GM18517 (cell line): ENCODE results near the gene NNMT.

Experiments
- ATAC-seq: cut with Tn5 transposase; IDR thresholded peaks from one replicate; pipeline ENCODE4 v1.9.1; 2021; ENCODE audit warnings: mild to moderate bottlenecking, moderate library complexity; ENCODE audit not compliant: unreplicated experiment

The NNMT gene

DNA sequence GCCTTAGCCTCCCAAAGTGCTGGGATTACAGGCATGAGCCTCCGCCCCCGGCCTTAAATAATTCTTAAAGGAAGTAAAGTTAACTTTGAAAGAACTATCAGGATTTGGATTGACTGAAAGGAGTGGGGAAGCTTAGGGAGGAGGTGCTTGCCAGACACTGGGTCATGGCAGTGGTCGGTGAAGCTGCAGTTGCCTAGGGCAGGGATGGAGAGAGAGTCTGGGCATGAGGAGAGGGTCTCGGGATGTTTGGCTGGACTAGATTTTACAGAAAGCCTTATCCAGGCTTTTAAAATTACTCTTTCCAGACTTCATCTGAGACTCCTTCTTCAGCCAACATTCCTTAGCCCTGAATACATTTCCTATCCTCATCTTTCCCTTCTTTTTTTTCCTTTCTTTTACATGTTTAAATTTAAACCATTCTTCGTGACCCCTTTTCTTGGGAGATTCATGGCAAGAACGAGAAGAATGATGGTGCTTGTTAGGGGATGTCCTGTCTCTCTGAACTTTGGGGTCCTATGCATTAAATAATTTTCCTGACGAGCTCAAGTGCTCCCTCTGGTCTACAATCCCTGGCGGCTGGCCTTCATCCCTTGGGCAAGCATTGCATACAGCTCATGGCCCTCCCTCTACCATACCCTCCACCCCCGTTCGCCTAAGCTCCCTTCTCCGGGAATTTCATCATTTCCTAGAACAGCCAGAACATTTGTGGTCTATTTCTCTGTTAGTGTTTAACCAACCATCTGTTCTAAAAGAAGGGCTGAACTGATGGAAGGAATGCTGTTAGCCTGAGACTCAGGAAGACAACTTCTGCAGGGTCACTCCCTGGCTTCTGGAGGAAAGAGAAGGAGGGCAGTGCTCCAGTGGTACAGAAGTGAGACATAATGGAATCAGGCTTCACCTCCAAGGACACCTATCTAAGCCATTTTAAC is at the start of gene NNMT:
NNMT (plus strand) TSS at position 724 of the 929 bp plus-strand sequence; CDS start at position 882, 158 bp downstream.
- no peak for ATAC-seq

DNA sequence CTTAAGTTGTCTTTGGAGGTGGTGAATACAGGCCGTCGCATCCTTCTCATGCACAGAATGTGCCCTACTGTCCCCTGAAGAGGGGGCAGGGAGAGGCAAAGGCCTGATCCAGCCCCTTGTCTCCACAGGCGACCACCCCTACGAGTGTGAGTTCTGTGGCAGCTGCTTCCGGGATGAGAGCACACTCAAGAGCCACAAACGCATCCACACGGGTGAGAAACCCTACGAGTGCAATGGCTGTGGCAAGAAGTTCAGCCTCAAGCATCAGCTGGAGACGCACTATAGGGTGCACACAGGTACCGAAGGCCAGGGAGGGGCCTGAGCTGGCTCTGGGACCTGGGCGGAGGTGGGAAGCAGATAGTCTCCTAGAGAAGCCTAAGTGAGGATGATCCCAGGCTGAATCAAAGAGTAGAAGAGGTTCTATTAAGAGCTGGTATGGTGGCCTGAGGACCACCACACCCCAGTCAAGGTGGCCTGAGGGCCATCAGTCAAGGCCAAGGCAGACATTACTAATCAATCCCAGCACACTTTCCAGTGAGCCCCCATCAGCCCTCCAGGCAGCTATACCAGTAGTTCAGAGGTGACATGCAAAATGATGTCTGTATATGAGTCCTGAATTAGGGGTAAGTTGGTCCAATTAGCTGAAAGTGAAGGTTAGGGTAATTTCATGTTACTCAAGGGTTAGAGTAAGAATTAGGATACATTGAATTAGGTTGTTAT is 49.0 kb upstream of the NNMT start:
- ATAC-seq = no peak

DNA sequence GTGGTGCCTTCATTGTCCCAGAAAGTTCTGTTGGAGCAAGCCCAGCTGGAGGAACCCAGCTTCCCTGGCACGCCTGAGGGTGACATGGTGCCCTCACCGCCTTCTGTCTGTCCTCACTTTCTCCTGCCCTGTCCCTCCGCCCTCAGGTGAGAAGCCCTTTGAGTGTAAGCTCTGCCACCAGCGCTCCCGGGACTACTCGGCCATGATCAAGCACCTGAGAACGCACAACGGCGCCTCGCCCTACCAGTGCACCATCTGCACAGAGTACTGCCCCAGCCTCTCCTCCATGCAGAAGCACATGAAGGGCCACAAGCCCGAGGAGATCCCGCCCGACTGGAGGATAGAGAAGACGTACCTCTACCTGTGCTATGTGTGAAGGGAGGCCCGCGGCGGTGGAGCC is 46.0 kb upstream of the NNMT start:
- no peak for ATAC-seq

DNA sequence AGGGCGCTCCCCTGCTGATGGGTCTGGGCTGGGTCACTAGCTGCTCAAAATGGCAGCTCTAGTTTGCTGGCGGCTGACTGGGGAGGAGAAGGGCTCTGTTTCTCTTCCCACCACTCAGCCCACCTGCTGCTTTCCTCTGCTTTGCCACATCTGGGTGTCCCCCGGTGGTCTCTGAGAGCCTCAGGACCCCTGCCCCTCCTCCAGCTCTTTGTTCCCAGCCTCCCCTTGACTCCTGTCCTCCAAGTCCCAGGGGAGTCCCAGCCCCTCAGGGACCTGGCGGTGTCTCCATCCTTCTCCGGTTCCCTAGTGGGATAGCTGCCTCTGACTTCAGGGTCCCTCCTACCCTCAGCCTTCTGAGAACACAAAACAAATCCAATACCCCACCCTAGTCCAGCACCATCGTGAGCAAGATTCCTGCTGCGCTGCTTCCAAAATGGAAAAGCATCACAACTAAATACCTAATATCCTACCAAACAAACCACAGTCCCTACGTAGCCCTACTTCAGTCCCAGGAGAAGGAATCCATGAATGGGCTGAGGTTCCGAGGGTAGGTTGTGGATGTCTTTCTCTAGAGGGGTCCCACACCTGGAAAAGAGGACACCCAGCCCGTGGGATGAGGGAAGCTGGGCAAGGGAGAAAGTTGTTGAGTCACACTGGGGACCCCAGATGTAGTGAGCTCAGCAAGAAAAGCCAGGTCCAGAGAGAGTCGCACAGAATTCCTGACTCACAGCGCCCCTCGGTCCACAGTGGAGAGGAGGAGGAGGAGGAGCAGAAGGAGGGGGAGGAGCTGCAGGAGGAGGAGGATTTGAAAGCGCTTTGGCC is 45.0 kb upstream of the NNMT start:
- ATAC-seq = no peak

DNA sequence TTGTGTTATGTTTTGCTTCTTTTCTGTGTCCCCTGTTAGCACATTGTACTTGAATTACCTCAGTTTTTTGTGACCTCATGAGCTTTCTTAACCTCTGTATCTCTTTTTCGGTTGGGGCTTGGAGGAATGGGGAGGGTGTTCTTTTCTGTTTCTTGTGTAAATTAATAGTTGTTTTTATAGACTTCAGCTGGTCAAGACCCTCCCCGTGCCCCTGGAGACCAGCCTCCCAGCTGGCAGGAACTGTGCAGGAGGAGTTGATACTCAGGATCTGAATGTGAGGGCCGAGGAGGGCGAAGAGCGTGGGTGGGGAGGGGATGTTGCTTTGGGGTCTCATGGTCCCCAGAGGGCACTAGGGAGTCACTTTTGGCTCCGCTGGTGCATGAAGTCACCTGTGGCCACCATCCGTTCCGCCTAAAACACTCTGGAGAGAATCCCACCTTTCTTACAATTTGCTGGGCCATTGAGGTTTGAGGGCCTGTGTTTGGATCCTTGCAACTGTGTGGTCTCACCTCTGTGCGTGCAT is 44.3 kb upstream of the NNMT start:
- no peak for ATAC-seq

DNA sequence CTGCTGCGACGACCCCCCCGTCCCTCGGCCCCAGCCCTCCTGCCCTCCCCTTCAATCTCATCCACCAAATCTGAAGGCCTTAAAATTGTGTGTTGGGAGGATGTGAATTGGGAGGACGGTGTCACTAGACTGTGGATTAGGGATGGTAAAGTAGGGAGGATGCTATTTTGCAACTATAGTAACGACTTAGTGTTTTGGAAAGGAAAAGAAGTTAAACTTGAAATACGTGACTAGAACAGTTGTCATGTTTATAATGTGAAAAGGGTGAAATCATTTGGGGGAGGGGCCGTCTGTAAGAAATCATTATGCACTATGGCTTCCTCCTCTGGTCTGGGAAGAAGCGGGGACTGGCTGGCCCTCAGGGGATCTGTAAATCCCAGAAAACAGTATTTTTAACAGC is 43.4 kb upstream of the NNMT start:
- ATAC-seq = no peak

DNA sequence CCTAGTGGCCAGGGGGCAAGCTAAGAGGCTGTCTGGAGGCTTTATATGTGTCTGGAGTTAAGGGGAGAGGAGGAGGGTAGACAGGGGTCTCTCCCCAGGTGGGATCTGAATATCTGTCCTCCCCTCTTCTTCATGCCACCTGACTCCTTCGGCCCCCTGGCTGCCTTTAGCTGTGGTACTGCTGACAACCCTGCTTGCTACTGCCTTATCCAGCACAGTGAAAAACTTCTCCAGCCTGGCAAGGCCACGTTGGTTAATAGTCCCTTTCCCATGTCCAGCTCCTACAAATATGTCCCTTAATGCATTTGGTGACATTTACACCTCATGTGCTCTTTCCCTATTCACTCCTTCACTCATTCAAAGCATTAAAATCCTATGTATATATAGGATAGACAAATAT is 42.4 kb upstream of the NNMT start:
- no peak for ATAC-seq

DNA sequence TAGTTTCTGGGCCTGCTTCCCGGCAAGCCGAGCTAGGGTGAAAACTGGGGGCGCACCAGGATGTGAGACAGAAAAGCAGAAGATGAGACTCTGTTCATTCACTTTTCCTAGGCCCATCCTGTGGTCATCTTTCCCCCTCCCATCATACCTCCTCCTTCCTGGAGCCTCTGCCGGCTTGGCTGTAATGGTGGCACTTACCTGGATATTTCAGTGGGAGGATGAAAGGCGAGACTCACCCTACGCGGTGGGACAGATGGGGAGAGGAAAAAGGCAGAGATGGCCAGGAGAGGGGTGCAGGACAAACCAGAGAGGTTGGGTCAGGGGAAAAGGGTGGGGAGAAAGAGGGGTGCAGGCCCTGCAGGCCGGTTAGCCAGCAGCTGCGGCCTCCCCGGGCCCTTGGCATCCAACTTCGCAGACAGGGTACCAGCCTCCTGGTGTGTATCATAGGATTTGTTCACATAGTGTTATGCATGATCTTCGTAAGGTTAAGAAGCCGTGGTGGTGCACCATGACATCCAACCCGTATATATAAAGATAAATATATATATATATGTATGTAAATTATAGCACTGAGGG is 41.5 kb upstream of the NNMT start:
- ATAC-seq = no peak

DNA sequence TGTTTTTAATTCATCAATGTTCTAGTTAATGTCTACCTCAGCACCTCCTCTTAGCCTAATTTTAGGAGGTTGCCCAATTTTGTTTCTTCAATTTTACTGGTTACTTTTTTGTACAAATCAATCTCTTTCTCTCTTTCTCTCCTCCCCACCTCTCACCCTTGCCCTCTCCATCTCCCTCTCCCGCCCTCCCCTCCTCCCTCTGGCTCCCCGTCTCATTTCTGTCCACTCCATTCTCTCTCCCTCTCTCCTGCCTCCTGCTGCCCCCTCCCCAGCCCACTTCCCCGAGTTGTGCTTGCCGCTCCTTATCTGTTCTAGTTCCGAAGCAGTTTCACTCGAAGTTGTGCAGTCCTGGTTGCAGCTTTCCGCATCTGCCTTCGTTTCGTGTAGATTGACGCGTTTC is 40.9 kb upstream of the NNMT start:
- no peak for ATAC-seq

DNA sequence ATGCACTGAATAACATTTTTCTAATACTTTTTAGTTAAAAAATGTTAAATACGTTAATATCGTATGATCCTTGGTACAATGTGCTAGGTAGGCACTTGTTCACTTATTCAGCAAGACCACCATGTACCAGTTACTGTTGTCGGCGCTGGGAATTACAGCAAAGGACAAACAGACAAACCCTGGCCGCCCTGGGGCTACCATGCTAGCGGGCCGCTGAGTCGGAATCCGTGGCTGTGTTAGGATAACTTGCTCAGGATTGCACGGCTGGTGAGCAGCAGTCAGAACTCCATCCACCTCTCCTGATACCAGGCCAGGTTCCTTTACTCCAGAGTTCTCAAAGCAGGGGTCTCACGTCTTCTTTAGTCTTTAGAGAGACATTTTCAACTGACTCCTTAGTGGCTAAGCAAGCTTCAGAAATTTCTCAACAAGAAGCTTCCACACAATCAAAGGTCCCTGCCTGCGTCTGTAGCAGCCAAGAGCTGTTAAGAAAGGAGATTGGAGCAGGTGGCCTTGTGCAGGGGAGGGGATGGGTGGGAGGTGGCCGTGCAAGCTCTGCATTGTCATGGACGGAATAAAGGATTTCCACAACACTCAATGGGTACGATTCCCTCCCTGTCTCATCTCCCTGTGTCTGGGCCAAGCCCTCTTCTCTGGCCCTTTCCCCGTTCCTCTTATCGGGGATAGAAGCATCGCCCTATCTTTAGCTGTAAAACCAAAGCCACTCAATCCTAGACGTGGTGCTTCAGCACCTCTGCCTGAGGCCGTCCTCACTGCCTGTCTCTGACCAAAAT is 39.8 kb upstream of the NNMT start:
- ATAC-seq = no peak

DNA sequence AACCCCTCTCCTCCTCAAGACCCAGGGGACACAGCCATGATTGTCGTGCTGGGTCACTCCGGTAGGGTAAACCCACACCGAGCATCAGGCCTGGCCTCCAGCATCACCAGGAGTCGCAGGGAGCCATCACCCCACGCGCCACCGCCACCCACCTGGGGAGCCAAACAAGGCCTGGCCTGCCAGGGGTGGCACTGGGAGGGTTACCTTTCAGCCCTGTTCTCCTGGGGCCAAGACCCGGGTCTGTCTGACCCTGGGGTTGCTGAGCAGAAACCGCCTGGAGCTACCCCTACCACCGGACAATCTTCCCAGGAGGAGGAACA is 39.3 kb upstream of the NNMT start:
- no peak for ATAC-seq

DNA sequence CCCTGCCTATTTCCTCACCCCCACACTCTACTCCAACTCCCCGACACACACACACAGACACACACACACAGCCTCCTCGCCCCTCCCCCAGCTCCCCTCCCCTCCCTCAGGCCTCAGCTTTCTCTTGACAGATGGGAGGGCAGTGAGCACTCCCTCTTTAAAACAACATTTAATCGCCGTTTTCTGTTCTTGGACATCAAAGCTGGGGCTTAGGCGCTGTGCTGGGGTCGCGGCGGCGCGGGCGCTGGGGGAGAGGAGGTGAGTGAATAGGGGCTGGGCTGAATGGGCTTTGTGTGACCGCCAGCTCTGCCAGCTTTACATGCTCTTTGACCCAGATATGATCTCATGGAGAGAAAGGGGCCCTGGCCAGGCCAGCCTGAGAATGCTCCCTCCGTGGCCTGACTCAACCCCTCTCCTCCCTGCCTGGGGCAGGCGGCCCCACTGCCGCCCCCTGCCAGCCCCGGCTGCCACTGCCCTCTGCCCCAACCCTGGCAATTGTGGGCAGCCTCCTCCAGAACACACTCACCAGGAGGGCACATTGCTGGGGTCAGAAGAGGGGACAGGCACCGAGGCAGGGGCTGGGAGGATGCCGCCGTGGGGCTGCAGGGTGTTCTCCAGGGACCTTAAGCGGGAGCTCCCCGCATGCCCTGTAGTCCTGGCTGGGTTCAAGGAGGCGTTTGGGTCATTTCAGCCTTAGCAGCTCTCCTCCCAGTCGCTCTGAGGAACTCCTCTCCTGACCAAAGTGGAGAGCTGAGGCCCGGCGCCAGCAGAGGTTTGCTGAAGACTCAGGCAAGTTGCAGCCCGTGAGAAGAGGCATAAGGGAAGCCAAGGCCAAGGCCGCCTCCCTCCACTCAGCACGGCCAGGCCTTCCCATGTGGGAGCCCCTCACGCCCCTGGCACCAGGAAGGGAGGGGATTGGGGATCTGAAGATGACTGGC is 38.3 kb upstream of the NNMT start:
- ATAC-seq = no peak

DNA sequence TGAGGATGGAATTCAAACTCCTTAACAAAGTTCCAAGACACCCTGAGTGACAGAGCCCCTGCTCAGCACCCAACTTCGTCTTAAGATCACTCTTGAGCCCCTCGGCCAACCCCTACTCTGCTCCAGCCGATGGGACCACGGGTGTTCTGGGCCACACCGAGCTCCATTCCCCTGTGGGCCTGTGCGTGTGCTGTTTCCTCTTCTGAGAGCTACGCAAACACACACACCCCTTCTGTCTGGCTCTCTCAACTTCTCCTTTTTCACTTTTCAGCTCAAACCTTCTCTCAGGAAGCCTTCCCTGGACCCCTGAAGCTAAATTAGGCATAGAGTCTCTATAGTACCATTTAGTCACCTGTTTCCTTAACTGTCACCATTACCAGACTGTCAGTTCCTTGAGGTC is 37.5 kb upstream of the NNMT start:
- ATAC-seq = no peak

DNA sequence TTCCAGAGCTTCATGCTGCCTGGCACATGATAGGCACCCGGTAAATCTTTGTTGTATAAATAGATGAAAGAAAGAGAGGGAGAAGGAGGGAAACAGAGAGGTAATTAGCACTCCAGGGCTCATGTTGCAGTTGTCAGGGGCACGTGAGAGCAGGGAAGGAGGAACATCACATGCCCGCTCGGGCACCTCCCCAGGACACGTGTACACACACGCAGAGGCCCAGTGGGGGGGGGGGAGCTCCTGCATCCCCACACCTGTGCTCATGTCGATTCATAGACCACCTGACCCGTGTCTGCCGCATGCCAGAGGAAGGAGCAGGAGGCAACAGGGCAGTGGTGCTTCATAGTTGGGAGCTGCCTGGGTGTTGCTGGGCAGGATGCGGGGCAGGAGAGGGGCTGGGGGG is 37.1 kb upstream of the NNMT start:
- no peak for ATAC-seq

DNA sequence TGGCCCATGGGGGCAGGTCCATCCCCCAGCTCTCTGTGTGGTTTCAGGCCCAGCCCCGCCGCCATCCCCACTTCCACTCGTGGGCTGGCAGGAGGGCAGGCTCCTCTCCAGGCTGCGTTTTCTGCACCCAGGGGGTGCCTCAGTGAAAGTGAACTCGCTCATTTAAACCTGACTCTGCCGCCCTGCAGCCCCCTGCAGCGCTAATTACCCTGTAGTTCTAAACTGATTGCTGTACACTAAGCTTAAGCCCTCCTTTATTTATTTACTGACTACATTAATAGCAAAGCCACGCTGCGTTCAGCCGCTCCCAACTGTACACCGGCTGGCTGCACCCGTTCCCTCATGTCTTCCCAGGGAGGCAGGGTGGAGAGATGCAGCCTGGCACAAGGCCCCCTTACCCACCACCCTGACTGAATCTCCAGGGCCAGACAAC is 36.6 kb upstream of the NNMT start:
- no peak for ATAC-seq

DNA sequence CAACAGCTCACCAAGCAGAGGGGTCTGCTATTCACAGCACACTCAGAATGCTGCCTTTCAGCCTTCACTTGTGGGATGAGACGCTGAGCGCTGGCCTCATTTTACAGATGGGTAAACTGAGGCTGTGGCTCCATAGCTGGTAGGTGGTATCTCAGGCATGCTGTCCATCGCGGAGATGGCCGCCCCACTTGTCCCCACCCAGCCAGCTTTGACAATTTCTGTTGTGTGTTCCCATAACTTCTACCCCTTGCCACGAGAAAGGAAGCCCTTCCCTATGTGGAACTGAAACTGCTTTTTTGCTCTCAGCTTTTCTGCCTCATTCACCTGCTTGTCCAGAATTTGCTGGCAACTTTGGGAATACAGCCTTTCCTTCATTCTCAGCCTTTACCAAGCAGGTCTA is 36.1 kb upstream of the NNMT start:
- ATAC-seq = no peak

DNA sequence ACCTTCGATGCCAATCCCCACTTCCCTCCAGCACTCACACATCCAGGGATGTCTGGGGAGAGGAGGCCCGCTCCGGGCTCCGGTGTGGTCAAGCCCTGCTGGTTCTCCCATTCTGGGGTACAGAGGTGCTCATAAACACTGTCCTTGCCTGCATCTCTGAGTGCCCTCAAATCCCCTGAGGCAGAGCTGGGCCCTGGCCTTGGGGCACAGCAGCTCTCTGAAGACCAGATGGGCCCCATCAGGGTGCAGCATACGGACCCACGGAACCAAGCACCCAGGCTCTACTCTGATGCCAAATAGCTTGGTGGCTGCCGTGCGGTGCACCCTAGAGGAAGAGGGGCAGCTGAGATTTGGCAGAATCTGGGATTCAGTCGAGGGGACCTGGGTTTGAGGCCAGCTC is 35.7 kb upstream of the NNMT start:
- ATAC-seq = no peak

DNA sequence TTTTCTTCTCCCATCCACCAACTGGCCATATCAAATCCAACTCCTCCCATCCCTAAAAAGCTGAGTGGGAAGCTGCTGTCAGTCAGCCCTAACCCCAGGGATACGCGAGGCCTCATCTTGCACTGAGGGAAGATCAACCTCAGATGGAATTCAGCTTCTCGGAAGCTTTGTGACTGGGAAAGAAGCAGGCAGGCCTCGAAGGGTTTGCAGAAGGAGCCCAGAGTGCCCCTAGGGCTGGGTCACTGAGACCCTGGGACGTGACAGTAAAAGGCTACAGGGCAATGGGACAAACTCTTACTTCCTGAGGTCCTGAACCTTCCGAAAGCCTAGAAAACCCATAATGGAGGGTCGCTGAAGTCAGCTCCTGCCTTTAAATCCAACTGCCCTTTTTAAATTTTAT is 34.4 kb upstream of the NNMT start:
- no peak for ATAC-seq
